NCI-H2227 treated with DMSO at 0.1 percent for 48 hours (cell line): ENCODE measurements around the gene LY9.

Experiments
- DNase-seq: peaks from one replicate; lab custom pipeline; 2025; lab: John Stamatoyannopoulos, UW

The LY9 gene

GRCh38 chr1:160836981-160837557, 41.1 kb downstream of the LY9 start:
- DNase-seq: no peak

GRCh38 chr1:160837558-160838205, 41.7 kb downstream of the LY9 start:
- no peak for DNase-seq

DNA sequence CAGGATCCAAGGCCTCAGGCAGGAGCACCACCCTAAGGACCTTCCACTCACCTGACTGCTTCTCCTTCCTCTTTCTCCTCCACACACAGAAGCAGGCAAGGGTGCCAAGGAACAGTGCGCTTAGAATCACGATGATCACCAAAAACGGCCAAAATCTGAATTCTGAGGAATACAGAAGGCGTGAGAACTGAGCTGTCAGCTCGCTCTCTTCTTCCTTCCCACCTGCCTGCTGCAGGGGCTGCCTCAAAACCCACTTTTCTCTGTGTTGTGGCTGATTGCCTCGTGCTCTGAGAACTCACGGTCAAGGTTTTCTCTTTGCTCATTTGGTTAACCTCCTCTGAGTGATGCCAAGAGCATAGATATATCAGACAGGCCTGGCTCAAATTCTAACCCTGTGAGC, 42.9 kb downstream of the LY9 start:
- DNase-seq: no peak

GRCh38 chr1:160839746-160840145, 43.8 kb downstream of the LY9 start:
- no peak for DNase-seq

DNA sequence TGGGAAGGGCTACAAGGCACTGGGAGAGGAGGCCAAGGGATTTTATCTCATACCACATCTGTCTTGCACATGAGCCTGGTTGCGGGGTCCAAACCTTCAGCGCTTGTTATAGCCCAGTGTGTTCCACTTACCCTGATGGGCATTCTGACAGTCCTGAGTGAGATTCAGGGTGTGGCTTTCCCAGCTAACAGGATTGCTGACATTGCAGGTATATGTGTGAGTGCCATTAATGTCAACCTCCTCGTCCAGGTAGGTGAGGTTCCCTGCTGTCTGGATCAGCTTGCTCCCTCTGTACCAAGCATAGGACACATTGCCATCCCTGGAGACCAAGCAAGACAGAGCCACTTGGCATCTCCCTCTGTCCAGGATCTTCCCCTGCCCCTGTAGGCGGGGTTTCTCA, 45.1 kb downstream of the LY9 start:
- DNase-seq: no peak

DNA sequence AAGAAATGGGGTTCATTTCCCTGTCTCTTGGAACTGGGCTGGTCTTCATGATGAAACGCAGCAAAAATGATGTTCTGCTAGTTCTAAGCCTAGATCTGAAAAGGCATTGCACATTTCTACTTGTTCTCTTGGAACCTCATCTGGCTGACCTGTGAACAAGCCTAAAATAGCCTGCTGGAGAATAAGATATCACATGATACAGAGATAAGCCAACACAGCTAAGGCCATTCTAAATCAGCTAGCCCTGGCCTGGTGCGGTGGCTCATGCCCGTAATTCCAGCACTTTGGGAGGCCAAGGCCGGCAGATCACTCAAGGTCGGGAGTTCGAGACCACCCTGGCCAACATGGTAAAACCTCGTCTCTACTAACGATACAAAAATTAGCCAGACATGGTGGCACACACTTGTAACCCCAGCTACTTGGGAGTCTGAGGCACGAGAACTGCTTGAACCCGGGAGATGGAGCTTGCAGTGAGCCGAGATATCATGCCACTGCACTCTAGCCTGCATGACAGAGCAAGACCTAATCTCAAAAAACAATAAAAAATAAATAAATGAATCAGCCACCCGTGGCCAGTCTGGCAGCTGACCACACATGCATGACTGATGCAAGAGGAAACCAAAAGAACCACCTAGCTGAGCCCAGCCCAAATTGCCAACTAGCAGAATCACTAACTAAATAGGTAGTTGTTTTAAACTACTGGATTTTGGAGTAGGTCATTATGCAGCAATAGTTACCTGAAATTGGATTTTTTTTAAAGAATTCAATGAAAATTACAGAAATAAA, 48.7 kb downstream of the LY9 start:
- DNase-seq: no peak

DNA sequence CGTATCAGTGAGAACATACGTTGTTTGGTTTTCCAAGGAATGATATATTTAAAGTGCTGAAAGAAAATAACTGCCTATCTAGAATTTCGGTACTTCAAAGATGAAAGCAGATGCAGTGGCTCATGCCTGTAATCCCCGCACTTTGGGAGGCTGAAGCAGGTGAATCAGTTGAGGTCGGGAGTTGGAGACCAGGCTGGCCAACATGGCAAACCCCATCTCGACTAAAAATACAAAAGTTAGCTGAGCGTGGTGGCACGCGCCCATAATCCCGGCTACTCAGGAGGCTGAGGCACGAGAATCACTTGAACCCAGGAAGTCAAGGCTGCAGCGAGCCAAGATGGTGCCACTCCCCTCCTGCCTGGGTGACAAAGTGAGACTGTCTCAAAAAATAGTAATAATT, 50.3 kb downstream of the LY9 start:
- no peak for DNase-seq

GRCh38 chr1:160850541-160850940, 54.6 kb downstream of the LY9 start:
- DNase-seq: no peak

- DNase-seq: no peak
These were observed 55.0 kb downstream of the LY9 start for GRCh38 chr1:160850993-160851392.

DNA sequence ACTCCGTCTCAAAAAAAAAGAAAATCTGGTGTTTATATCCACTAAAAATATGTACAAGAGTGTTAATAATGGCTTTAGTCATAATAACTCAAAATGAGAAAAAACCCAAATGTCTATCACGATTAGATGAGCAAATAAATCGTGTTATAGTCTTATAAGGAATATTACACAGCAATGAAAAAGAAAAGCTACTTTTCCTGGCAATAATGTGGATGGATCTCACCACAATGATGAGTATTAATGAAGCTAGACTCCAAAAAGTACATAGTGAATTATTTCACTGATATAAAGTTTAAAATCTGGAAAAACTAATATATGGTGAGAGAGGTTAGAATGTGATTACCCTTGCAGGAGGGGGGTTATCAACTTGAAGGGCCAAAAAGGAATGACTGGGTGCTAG, 57.0 kb downstream of the LY9 start:
- no peak for DNase-seq

- DNase-seq: no peak
These were observed 57.8 kb downstream of the LY9 start for GRCh38 chr1:160853754-160854153.

GRCh38 chr1:160855181-160855981, 59.4 kb downstream of the LY9 start:
- no peak for DNase-seq

DNA sequence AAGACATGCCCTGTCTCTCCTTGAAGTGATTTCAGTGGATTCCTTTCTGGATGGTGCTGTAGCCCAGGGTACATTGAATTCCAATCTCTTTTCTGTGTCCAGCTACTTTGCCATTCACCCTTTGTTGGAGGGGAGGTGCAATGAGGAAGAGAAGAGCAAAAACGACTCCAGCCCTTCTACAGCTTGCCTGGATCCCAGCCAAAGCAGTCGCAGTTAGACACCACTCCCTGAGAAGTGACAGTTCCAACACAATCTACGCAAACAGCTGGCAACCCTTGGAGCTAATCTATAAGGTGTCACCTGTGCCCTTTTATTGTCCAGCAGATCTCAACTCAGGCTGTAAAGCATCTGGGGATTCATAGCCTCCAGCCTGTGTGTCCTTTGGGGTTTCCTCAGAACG, 62.1 kb downstream of the LY9 start:
- no peak for DNase-seq

GRCh38 chr1:160858507-160858906, 62.5 kb downstream of the LY9 start:
- no peak for DNase-seq

DNA sequence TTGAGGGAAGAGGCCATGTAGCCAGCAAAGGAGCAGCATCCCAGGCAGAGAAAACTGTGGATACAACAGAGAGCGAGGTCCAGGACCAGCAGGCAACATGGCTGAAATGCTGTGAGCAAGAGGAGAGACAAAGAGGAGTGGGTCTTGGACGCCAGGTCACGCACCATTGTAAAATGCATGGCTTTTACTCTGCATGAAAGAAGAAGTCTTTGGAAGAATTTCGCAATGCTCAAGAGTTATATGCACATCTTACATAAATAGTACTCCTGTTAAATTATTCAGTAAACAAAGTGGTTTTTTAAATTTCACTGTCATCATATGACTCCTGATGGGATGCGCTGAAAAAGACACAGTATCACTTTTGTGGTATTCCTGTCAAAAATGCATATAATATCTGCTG, 63.2 kb downstream of the LY9 start:
- no peak for DNase-seq

- no peak for DNase-seq
These were observed 65.0 kb downstream of the LY9 start for GRCh38 chr1:160860840-160861505.

DNA sequence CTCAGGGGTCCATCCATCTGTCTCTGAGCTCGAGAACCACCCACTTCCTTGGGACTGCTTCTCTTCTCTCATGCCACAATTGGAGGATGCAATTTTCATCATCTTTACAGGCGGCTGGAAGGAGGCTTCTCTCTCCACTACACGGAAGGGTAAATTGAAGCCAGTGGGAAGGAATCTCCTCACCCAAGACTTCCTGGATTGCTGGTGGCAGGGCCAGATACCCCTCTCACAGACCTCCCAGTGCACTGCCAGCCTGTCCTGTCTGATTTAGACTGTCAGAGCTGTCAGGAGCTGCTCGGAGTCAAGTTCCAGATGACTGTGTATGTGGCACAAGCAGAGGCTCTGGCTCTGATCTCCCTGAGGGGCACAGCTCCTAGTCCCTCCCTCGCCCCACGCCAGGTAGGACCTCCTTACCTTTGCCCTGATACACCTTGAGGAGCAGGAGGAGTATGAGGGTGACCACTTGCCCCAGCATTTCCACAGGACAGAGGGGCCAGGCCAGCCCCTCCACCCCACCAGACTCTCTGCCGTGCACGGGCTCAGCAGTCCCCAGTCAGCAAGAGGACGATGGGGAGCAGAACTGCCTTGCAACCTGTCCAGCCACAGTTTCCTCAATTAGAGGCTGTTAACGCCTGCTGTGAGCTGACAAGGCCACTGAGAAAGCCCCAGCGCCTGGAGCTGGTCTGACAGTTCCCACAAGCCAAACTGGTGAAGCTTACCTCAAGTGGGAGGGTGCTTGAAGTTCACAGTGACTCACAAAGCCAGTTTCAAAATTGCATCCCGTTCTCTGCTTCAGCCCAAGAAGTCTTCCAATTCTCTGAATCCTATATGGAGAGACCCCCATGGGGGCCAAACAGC, 66.5 kb downstream of the LY9 start, which contains the start of gene CD244:
Gene CD244 (minus strand): TSS at position 685 of the 858 bp plus-strand sequence. CDS start 210 bp downstream, at position 475.
- DNase-seq: no peak

GRCh38 chr1:160863061-160863773, 67.2 kb downstream of the LY9 start:
- no peak for DNase-seq

GRCh38 chr1:160863774-160864131, 67.8 kb downstream of the LY9 start:
- DNase-seq: no peak

DNA sequence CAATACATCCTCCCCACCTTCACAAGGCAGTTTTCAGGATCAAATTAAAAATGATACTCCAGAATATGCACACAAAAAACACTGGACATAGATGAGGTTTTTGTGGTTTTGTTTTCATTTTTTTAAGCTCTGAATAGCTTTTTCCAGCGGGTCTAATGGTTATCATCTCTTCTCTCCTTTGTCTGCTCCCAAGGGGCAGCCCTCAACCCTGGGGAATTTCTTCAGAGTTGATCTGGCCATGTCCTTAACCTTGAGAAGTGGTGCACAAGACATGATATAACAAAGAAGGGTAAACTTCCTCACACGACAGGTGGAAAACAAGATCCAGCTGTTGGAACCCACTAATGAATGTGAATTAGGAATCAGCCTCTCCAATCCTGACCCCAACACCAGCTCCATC, 68.2 kb downstream of the LY9 start:
- no peak for DNase-seq
